PC-3 (cell line): Measurements from ENCODE around the gene PRR14. TPM values are rescaled to one million over a fixed set of nuclear protein-coding genes. Genes with fewer than 3 reads are reported as not detected.

Experiments used
- ATAC-seq: fragments of 200-7000 bp; cut with Tn5 transposase; 2 replicates; pipeline ENCODE4 v1.9.1; 2020; ENCODE audit warnings: mild to moderate bottlenecking, moderate library complexity
- BruUV-seq: library from RNA; stranded (reverse); fragments of 400-500 nt; replicated peaks from 2 replicates; lab custom pipeline; 2021; lab: Mats Ljungman, UMichigan
- CTCF ChIA-PET: fragments of 300-600 bp; sonication (Branson Sonifier 250); formaldehyde crosslinking; loops from one replicate; lab custom pipeline; 2022; ENCODE audit warnings: antibody characterized with exemption; lab: Charles Lee
- POLR2A ChIA-PET: fragments of 300-600 bp; sonication (Branson Sonifier 250); formaldehyde crosslinking; loops from one replicate; lab custom pipeline; 2022; ENCODE audit warnings: antibody characterized with exemption; ENCODE audit not compliant: unreplicated experiment; lab: Charles Lee
- DNase-seq: peaks from one replicate; pipeline ENCODE4 v3.0.0-alpha.2; 2015
- H2AFZ ChIP-seq: fragments of 300-600 bp; sonication (generic); 2 replicates; pipeline ENCODE4 v1.6.0; 2016; ENCODE audit warnings: antibody characterized with exemption, low read length
- H3F3A ChIP-seq: fragments of 300-600 bp; sonication (generic); one replicate; pipeline ENCODE4 v1.6.0; 2017; ENCODE audit warnings: antibody characterized with exemption, low read length, control low read depth, mild to moderate bottlenecking; ENCODE audit not compliant: unreplicated experiment
- H3K27ac ChIP-seq: fragments of 300-600 bp; sonication (generic); 2 replicates; pipeline ENCODE4 v1.5.1; 2016; ENCODE audit warnings: mild to moderate bottlenecking, low read length
- H3K27me3 ChIP-seq: fragments of 300-600 bp; sonication (generic); 2 replicates; pipeline ENCODE4 v1.6.1; 2016; ENCODE audit warnings: low read length, mixed read lengths
- H3K36me3 ChIP-seq: fragments of 300-600 bp; sonication (generic); 2 replicates; pipeline ENCODE4 v1.6.1; 2016; ENCODE audit warnings: low read depth, mixed run types, low read length, mixed read lengths
- H3K4me1 ChIP-seq: fragments of 300-600 bp; sonication (generic); 2 replicates; pipeline ENCODE4 v1.5.1; 2016; ENCODE audit warnings: low read length; ENCODE audit not compliant: insufficient read depth
- H3K4me2 ChIP-seq: fragments of 300-600 bp; sonication (generic); 2 replicates; pipeline ENCODE4 v1.6.0; 2016; ENCODE audit warnings: low read length
- H3K4me3 ChIP-seq: fragments of 300-600 bp; sonication (generic); 2 replicates; pipeline ENCODE4 v1.5.1; 2016; ENCODE audit warnings: mild to moderate bottlenecking, low read length, mixed read lengths
- H3K79me2 ChIP-seq: fragments of 300-600 bp; sonication (generic); 2 replicates; pipeline ENCODE4 v1.6.1; 2017; ENCODE audit warnings: low read length, mixed read lengths
- H3K9ac ChIP-seq: fragments of 300-600 bp; sonication (generic); 2 replicates; pipeline ENCODE4 v1.6.0; 2016; ENCODE audit warnings: mild to moderate bottlenecking, low read length
- H3K9me2 ChIP-seq: fragments of 300-600 bp; sonication (generic); replicated peaks from 2 replicates; pipeline ENCODE4 v1.6.1; 2016; ENCODE audit warnings: mixed run types, low read length, mixed read lengths
- H3K9me3 ChIP-seq: fragments of 300-600 bp; sonication (generic); 2 replicates; pipeline ENCODE4 v1.6.1; 2016; ENCODE audit warnings: low read length, mixed read lengths
- H4K20me1 ChIP-seq: fragments of 300-600 bp; sonication (generic); 2 replicates; pipeline ENCODE4 v1.6.1; 2016; ENCODE audit warnings: low read length, mixed read lengths
- EZH2 ChIP-seq: fragments of 300-600 bp; sonication (generic); IDR thresholded peaks from one replicate; pipeline ENCODE4 v1.6.1; 2017; ENCODE audit warnings: antibody characterized with exemption, mild to moderate bottlenecking, low read length; ENCODE audit not compliant: unreplicated experiment
- EZH2phosphoT487 ChIP-seq: fragments of 300-600 bp; sonication (generic); IDR thresholded peaks from 2 replicates; pipeline ENCODE4 v1.6.1; 2018; ENCODE audit warnings: mild to moderate bottlenecking, antibody characterized with exemption, low read length, borderline replicate concordance
- intact Hi-C: fragments of 100-400 bp; cut with micrococcal nuclease; formaldehyde crosslinking; loops from 2 replicates; pipeline ENCODE4 v1.9.0; 2023
- total RNA-seq: library from RNA; depleted of rRNA; stranded (reverse); fragments of >200 nt; gene quantifications from 2 replicates; pipeline ENCODE4 v1.2.3, GENCODE V29; 2014
- TF ChIP-seq, protein P1 (sequence below): fragments of 300-600 bp; sonication (generic); conservative IDR thresholded peaks from 2 replicates; pipeline ENCODE4 v1.5.1; 2017; ENCODE audit warnings: antibody characterized with exemption, low read depth, mild to moderate bottlenecking, low read length

The PRR14 gene
- total RNA-seq, 1 experiment from 2014 or later: 9.6 TPM

DNA sequence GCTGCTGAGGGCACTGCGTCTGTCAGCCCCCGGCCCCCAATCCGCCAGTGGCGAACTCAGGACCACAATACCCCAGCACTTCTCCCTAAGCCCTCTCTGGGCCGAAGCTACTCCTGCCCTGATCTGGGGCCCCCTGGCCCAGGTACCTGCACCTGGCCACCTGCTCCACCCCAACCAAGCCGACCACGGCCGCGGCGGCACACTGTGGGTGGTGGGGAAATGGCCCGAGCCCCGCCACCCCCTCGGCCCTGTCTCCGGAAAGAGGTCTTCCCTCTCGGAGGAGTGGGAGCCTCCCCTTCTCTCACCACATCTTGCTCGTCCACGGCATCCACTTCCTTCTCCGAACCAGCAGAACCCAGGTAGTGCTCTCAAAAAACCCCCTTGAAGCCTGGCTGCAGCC is 4.1 kb downstream of the PRR14 start:
- no peak overlapping the region for H3K4me3 ChIP-seq
- H3K27me3 ChIP-seq: no peaks in the 10 kb centered on the region
- no peak overlapping the region for H2AFZ ChIP-seq
- no peaks in the 10 kb centered on the region for H4K20me1 ChIP-seq
- DNase-seq (no peak), ATAC-seq (no peak)
- no peak overlapping the region for H3K27ac ChIP-seq
- H3F3A ChIP-seq: no peaks in the 10 kb centered on the region
- POLR2A ChIA-PET: no interaction called here
- H3K9me2 ChIP-seq: no peaks in the 10 kb centered on the region
- H3K79me2 ChIP-seq: peaks cover 15% of the 10 kb centered on the region
- CTCF ChIA-PET: no interaction called here
- peaks cover 15% of the 10 kb centered on the region for H3K4me1 ChIP-seq
- intact Hi-C loops: loop anchor here (5.0 kb wide), 1 partner anchor 107 kb away; the partner anchor contains the start of genes CFAP119 and RNF40
- no peaks in the 10 kb centered on the region for H3K9me3 ChIP-seq
- no peak overlapping the region for H3K9ac ChIP-seq
- H3K36me3 ChIP-seq: no peaks in the 10 kb centered on the region
- TF ChIP-seq, protein P1, sequence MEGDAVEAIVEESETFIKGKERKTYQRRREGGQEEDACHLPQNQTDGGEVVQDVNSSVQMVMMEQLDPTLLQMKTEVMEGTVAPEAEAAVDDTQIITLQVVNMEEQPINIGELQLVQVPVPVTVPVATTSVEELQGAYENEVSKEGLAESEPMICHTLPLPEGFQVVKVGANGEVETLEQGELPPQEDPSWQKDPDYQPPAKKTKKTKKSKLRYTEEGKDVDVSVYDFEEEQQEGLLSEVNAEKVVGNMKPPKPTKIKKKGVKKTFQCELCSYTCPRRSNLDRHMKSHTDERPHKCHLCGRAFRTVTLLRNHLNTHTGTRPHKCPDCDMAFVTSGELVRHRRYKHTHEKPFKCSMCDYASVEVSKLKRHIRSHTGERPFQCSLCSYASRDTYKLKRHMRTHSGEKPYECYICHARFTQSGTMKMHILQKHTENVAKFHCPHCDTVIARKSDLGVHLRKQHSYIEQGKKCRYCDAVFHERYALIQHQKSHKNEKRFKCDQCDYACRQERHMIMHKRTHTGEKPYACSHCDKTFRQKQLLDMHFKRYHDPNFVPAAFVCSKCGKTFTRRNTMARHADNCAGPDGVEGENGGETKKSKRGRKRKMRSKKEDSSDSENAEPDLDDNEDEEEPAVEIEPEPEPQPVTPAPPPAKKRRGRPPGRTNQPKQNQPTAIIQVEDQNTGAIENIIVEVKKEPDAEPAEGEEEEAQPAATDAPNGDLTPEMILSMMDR: no peak
- TF ChIP-seq EZH2phosphoT487 (no peak), EZH2 (no peak)
- no TSS peak for BruUV-seq
- H3K4me2 ChIP-seq: no peak overlapping the region

DNA sequence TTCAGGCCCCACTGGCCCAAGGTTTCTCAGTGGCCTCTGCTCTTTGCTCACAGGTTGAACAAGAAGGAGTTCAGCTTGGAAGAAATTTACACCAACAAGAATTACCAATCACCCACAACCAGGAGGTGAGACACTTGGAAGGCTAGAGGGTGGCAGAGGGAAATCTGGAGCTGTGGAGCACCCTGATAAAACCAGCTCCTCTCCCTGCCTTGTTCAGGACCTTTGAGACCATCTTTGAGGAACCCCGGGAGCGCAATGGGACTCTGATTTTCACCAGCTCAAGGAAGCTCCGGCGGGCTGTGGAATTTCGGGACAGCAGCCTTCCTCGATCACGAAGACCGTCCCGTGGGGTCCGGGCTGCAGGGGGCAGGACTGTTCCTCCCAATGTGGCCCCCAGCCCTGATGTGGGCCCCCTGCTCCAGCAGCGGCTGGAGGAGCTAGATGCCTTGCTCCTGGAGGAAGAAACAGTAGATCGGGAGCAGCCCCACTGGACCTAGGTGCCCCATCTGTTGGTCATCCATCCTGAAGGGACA is 5.1 kb downstream of the PRR14 start:
- intact Hi-C loops: loop anchor here (5.0 kb wide), 1 partner anchor 106 kb away; the partner anchor contains the start of genes CFAP119 and RNF40
- H3K79me2 ChIP-seq: peaks cover 25% of the 10 kb centered on the region
- POLR2A ChIA-PET: no interaction called here

DNA sequence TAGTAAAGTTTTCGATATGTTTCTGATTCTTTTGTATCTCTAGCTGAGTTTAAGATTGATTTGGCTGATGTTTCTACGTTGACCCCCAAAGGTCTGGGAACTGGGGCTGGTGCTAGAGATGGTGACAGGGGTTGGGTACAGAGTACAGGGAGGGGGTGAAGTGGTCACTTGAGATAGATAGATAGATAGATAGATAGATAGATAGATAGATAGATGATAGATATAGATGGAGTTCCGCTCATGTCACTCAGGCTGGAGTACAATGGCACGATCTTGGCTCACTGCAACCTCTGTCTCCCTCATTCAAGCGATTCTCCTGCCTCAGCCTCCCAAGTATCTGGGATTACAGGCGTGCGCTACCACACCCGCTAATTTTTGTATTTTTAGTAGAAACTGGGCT is 5.6 kb downstream of the PRR14 start:
- no peak for DNase-seq
- TF ChIP-seq EZH2 (no peak), EZH2phosphoT487 (no peak)
- TF ChIP-seq, protein P1: no peak
- ATAC-seq: no peak
- Histone ChIP-seq H3K9me3 (no peaks in the 10 kb centered on the region), H3K79me2 (peaks cover 27% of the 10 kb centered on the region), H2AFZ (no peak overlapping the region), H3K27me3 (no peaks in the 10 kb centered on the region), H4K20me1 (no peaks in the 10 kb centered on the region), H3F3A (no peaks in the 10 kb centered on the region), H3K4me2 (no peak overlapping the region), H3K9me2 (no peaks in the 10 kb centered on the region), H3K4me3 (no peak overlapping the region), H3K36me3 (no peaks in the 10 kb centered on the region), H3K4me1 (peaks cover 26% of the 10 kb centered on the region), H3K9ac (no peak overlapping the region), H3K27ac (no peak overlapping the region)
- POLR2A ChIA-PET: no interaction called here
- intact Hi-C loops: loop anchor here (5.0 kb wide), 1 partner anchor 106 kb away; the partner anchor contains the start of genes CFAP119 and RNF40
- BruUV-seq: no TSS peak
- CTCF ChIA-PET: no interaction called here

More for the DNA sequence above, 5.1 kb downstream of the PRR14 start:
- Histone ChIP-seq H3F3A (no peaks in the 10 kb centered on the region), H4K20me1 (no peaks in the 10 kb centered on the region), H3K9ac (no peak overlapping the region), H3K36me3 (no peaks in the 10 kb centered on the region), H3K4me1 (peaks cover 21% of the 10 kb centered on the region), H3K27ac (no peak overlapping the region), H3K9me3 (no peaks in the 10 kb centered on the region), H3K27me3 (no peaks in the 10 kb centered on the region), H3K9me2 (no peaks in the 10 kb centered on the region), H3K4me2 (no peak overlapping the region), H3K4me3 (no peak overlapping the region), H2AFZ (no peak overlapping the region)
- DNase-seq: no peak
- CTCF ChIA-PET: no interaction called here
- BruUV-seq: no TSS peak
- TF ChIP-seq EZH2: no peak
- ATAC-seq: no peak
